ENCODE measurements around the gene SLC6A19.

Gene SLC6A19

GRCh38 chr5:1197876-1198666 is 3.3 kb upstream of the SLC6A19 start:
- DNase-seq = no peak

DNA sequence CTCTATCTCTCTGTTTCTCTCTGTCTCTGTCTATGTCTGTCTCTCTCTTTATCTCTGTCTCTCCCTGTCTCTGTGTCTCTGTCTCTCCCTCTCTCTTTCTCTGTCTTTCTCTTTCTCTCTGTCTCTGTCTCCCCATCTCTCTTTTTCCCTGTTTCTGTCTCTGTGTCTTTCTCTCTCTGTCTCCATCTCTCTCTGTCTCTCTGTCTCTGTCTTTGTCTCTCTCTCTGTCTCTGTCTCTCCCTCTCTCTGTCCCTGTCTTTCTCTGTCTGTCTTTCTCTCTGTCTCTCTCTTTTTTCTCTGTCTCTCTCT is 2.1 kb upstream of the SLC6A19 start:
- no peak for DNase-seq

DNA sequence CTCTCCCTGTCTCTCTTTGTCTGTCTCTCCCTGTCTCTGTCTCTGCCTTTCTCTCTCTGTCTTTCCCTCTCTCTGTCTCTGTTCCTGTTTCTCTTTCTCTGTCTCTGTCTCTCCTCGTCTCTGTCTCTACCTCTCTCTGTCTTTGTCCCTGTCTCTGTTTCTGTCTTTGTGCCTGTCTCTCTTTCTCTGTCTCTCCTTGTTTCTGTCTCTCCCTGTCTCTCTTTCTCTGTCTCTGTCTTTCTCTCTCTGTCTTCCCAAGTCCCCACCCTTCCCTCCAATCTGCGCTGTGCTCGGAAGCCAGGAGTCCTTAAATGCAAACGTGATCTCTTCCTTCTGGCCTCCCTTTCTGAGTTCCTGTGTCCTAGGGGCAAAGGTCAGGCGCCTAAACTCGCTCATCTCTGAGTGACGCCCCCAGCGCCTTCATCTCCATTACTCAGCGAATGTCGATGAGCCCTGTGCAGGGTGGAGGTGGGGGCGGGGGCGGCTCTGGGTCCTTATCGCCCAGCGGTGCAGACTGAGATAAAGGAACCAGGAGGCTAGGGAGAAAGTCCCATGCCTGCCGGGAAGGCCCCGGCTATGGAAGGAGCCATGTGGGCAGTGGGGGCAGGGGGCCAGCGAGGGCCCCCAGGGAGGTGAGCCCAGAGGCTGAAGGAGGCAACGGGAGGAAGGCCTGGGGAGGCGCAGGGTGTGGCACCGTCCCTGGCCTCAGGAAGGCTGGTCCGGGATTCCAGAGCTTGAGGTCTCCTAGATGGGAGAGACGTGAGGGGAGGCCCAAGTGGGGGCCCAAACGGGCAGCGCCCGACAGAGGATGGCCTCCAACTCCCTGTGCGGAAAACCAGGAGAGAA is 1.5 kb upstream of the SLC6A19 start:
- no peak for DNase-seq

- DNase-seq = no peak
Measured at GRCh38 chr5:1200495-1201326, 684 bp upstream of the SLC6A19 start.

DNA sequence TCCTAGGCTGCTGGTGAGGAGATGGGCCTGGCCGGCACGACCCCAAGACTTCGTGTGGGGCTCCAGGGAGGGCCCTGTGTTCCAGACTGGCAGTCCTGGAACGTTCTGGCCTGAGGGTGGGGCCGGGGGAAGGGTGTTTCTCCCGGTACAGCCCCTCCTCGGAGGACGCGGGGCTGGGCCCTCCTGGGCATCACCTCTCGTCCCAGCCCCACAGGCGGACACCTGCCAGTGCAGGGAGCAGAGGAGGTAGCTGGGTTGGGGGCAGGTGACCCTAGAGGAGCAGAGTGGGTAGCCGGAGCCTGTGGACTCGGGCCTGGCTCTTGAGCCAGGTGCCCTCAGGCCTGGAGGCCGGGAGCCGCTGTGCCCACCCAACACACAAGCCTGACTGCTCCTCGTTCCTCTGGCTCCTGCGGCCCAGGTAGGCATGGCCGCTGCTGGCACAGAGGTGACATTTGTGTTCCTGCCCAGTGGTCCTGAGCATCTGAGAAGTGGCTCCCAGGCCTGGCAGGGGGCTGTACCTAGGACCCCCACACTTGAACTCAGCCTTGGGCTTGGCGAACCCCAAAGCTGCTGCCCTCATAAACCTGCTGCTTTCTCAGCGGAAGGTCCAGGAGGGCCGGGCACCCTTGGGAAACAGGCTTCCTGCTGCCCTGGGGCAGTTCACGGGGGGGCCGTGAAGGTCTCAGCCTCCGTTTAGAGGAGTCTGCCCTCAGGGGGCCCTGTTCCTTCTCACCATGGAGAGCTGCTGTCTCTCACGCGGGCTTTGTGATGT is 817 bp downstream of the SLC6A19 start:
- no peak for DNase-seq

- DNase-seq = no peak
Measured at GRCh38 chr5:1202798-1203185, 1.4 kb downstream of the SLC6A19 start.

DNA sequence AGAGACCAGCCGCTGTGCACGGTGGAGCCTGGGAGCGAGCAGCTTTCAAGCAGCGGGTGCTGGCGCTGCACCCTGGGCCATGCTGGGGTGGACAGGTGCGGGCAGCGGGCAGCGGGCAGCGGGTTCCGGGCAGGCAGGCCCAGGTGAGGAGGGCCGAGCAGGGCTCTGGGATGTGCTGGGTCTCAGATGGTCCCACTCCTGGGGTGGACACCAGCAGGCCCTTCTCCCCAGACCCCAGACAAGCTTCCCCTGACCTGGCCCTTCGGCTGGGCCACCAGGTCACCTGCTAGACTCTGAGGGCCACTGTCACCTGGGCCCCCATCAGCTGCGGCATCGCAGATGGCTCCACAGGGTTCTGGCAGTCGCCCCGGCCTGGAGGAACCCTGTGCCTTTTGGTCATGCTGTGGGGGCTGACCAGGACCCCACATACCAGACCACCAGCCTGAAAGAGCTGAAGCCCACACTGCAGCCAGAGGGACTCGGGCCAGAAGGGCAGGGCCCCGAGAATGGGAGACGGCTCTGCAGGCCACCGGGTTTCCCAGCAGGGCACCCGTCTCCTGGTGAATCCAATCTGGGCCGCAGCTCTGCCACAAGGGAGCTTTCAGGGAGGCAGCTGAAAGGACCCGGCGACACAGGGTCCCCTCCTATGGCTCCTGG is 2.0 kb downstream of the SLC6A19 start:
- DNase-seq = no peak

GRCh38 chr5:1203968-1204692 is 2.7 kb downstream of the SLC6A19 start:
- no peak for DNase-seq

GRCh38 chr5:1204693-1205242 is 3.4 kb downstream of the SLC6A19 start:
- DNase-seq = no peak

DNA sequence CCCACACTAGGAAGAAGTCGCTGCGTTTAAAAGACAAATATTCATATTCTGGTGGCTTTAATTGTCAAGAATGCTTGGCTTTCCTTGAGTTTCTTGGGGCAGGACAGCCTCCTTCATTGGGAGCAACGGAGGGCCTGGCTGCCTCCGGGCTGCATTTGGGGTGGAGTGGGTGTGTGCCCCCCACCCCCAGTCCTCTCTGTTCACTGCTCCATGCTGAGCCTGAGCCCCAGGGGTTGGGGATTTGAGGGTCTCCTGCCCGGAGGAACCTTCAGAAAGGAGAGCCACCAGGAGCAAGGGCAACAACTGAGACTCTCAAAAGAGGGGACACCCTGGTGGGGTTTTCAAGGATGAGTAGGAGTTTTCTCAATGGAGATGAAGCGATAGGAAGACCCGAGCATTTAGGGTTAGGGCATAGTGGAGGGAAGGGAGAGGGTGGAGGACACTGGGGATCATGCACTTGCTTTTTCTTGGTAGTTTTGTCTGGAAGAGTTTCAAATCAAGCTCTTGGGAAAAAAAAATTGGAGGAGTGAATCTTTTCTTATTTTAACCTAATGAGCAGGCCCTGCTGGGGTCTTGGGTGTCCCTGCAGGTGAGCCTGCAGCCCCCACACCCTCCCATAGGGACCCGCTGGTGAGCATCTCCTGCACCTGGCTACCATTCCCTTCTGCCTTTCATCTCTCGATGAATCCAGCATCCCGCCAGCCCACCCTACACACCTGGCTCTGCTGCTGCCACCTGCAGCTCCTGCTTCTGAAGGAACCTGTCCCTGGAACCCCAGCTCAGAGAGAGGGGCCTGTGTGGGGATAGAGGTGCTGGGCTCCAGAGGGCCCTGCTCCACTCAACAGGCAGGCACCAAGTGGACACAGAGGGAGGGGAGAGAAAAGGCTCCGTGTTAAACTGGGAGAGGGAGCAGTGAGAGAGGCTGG is 4.1 kb downstream of the SLC6A19 start:
- DNase-seq = no peak

- DNase-seq = no peak
Measured at GRCh38 chr5:1206521-1207412, 5.4 kb downstream of the SLC6A19 start.

- no peak for DNase-seq
Measured at GRCh38 chr5:1207555-1207954, 6.2 kb downstream of the SLC6A19 start.

GRCh38 chr5:1208221-1208742 is 6.9 kb downstream of the SLC6A19 start:
- DNase-seq = no peak

DNA sequence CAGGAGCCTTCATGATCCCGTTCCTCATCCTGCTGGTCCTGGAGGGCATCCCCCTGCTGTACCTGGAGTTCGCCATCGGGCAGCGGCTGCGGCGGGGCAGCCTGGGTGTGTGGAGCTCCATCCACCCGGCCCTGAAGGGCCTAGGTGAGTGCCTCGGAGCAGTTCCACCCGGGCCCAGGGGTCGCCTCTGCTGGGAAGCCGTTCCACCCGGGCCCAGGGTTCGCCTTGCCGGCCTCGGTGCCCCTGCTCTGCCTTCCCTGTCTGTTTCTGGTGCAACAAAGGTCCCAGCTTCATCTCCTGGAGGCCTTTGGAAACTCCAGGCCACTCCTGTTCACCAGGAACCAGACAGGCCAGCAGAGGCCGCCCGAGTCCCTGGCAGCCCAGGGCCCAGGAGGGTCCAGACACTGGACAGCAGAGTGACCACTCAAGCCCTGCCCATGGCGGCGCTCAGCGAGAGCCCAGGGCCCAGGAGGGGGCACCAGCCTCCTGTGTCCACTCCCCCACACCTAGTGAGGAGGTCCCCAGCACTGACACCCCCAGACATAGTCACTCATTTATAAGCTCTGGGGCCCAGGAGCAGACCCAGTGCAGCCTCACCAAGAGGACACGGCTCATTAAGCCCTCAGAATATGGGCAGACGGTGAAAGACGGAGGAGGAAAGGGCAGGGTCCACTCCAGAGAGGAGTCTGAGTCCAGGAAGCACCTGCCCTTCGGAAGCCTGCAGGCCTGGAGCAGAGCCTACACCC is 7.5 kb downstream of the SLC6A19 start:
- no peak for DNase-seq

DNA sequence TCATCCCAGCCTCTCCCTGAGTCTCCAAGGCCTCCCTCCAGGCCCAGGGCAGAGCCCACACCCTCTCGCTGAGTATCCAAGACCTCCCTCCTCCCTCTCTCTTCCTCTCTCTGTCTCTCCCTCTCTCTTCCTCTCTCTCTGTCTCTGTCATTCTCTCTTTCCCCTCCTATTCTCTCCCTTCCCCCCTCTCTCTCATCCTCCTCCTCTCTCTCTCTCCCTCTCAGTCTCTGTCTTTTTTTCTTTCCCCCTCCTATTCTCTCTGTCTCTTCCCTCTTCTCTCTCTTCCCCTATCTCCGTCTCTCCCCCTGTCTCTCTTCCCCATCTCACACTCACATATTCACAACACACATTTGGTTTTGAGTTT is 8.1 kb downstream of the SLC6A19 start:
- DNase-seq = no peak

GRCh38 chr5:1209896-1210776 is 8.7 kb downstream of the SLC6A19 start:
- DNase-seq = no peak

GRCh38 chr5:1210832-1211251 is 9.4 kb downstream of the SLC6A19 start:
- DNase-seq = no peak

Measured in NCI-H1048 (cell line).